Endometrial microvascular endothelial cells (primary cell): Measurements from ENCODE around the gene DEPP1. TPM values are rescaled to one million over a fixed set of nuclear protein-coding genes. Genes with fewer than 3 reads are reported as not detected.

ENCODE experiments used
- in situ Hi-C: cut with HindIII; loops from 2 replicates; pipeline ENCODE4 v1.10.0; 2017; ENCODE audit warnings: low sequenced_read_pairs, low pct_unique_long_range_greater_than_20kb; ENCODE audit errors: inconsistent ontology term
- total RNA-seq: library from RNA; depleted of rRNA; stranded (reverse); fragments of >200 nt; gene quantifications from one replicate; pipeline ENCODE4 v1.2.3, GENCODE V29; 2015; ENCODE audit errors: inconsistent ontology term

DEPP1 gene
- total RNA-seq, 1 donor from 2014 or later, result 10.1 TPM

- in situ Hi-C loops, result no loop called here
Observed at GRCh38 chr10:44994752-44995530, 16.3 kb upstream of the DEPP1 start.

- in situ Hi-C loops, result no loop called here
Observed at GRCh38 chr10:44993922-44994751, 15.5 kb upstream of the DEPP1 start.

- in situ Hi-C loops, result no loop called here
Observed at GRCh38 chr10:44993226-44993921, 14.8 kb upstream of the DEPP1 start.

- in situ Hi-C loops, result no loop called here
Observed at GRCh38 chr10:44992732-44993225, 14.2 kb upstream of the DEPP1 start.

GRCh38 chr10:44992070-44992731, 13.6 kb upstream of the DEPP1 start:
- in situ Hi-C loops, result no loop called here

GRCh38 chr10:44991571-44991970, 13.0 kb upstream of the DEPP1 start:
- in situ Hi-C loops, result no loop called here

GRCh38 chr10:44990965-44991364, 12.4 kb upstream of the DEPP1 start:
- in situ Hi-C loops, result no loop called here

- in situ Hi-C loops, result no loop called here
Observed at GRCh38 chr10:44990302-44990655, 11.7 kb upstream of the DEPP1 start.

- in situ Hi-C loops, result no loop called here
Observed at GRCh38 chr10:44989597-44990301, 11.1 kb upstream of the DEPP1 start.

GRCh38 chr10:44988957-44989585, 10.5 kb upstream of the DEPP1 start:
- in situ Hi-C loops, result no loop called here

GRCh38 chr10:44986670-44987069, 8.1 kb upstream of the DEPP1 start:
- in situ Hi-C loops, result no loop called here

- in situ Hi-C loops, result no loop called here
Observed at GRCh38 chr10:44986179-44986578, 7.6 kb upstream of the DEPP1 start.

- in situ Hi-C loops, result no loop called here
Observed at GRCh38 chr10:44985175-44985681, 6.6 kb upstream of the DEPP1 start.

- in situ Hi-C loops, result no loop called here
Observed at GRCh38 chr10:44984671-44985101, 6.1 kb upstream of the DEPP1 start.

GRCh38 chr10:44983895-44984278, 5.3 kb upstream of the DEPP1 start:
- in situ Hi-C loops, result no loop called here

- in situ Hi-C loops, result no loop called here
Observed at GRCh38 chr10:44983066-44983894, 4.7 kb upstream of the DEPP1 start.

- in situ Hi-C loops, result no loop called here
Observed at GRCh38 chr10:44982496-44982895, 3.9 kb upstream of the DEPP1 start.
